Measurements from ENCODE around the gene FZD2. TPM values are rescaled to one million over a fixed set of nuclear protein-coding genes. Genes with fewer than 3 reads are reported as not detected.

FZD2 gene
- total and polyA plus RNA-seq, 4 donors = 3.9 to 22.1 (median 8.6) TPM

- Histone ChIP-seq H3K9me3 (ENCODE audit: control insufficient read depth, low read length) (no peaks in the 10 kb centered on the region), H3K4me3 (ENCODE audit: low read length in 2 of 2) (no peak overlapping the region), H3K4me1 (ENCODE audit: control insufficient read depth in 1 of 2, insufficient read depth in 2 of 2, low read length in 2 of 2) (no peaks in the 10 kb centered on the region), H3K27ac (ENCODE audit: low read depth in 1 of 2, low read length in 2 of 2) (no peak overlapping the region), H3K27me3 (ENCODE audit: control insufficient read depth in 1 of 2, insufficient read depth in 2 of 2, low read length in 1 of 2) (no peaks in the 10 kb centered on the region), H3K36me3 (ENCODE audit: control insufficient read depth in 1 of 2, insufficient read depth in 2 of 2, low read length in 1 of 2) (no peaks in the 10 kb centered on the region)
- WGBS, 2 donors = 92 to 96% methylated on average over 5 of the region's 5 CpGs
- intact Hi-C loops (cut with DNase I) = loop anchor here in 1 of 2 donors (5.0 kb wide), 1 partner anchor 41 kb away; the partner anchor contains the start of gene FZD2
- ATAC-seq (ENCODE audit: low FRiP score) = no peak
- no peak for DNase-seq
These were observed 41.0 kb downstream of the FZD2 start for GRCh38 chr17:44598329-44598728.

GRCh38 chr17:44598932-44599297 lies 41.6 kb downstream of the FZD2 start:
- Histone ChIP-seq H3K9me3 (ENCODE audit: control insufficient read depth, low read length) (no peaks in the 10 kb centered on the region), H3K4me1 (ENCODE audit: control insufficient read depth in 1 of 2, insufficient read depth in 2 of 2, low read length in 2 of 2) (no peaks in the 10 kb centered on the region), H3K27ac (ENCODE audit: low read depth in 1 of 2, low read length in 2 of 2) (no peak overlapping the region), H3K36me3 (ENCODE audit: control insufficient read depth in 1 of 2, insufficient read depth in 2 of 2, low read length in 1 of 2) (no peaks in the 10 kb centered on the region), H3K4me3 (ENCODE audit: low read length in 2 of 2) (no peak overlapping the region), H3K27me3 (ENCODE audit: control insufficient read depth in 1 of 2, insufficient read depth in 2 of 2, low read length in 1 of 2) (no peaks in the 10 kb centered on the region)
- 70% methylated on average over 2 of the region's 2 CpGs for WGBS, 2 donors
- DNase-seq = no peak
- intact Hi-C loops (cut with DNase I) = loop anchor here in 1 of 2 donors (5.0 kb wide), 1 partner anchor 42 kb away; the partner anchor contains the start of gene FZD2
- no peak for ATAC-seq (ENCODE audit: low FRiP score)

- DNase-seq = peak; percentile 93
- WGBS, 2 donors = 13 to 14% methylated on average over 9 of the region's 9 CpGs
- Histone ChIP-seq H3K27ac (ENCODE audit: low read depth in 1 of 2, low read length in 2 of 2) (peak overlapping the region in 1 of 2 donors; percentile 47), H3K27me3 (ENCODE audit: control insufficient read depth in 1 of 2, insufficient read depth in 2 of 2, low read length in 1 of 2) (no peaks in the 10 kb centered on the region), H3K4me3 (ENCODE audit: low read length in 2 of 2) (no peak overlapping the region), H3K9me3 (ENCODE audit: control insufficient read depth, low read length) (no peaks in the 10 kb centered on the region), H3K36me3 (ENCODE audit: control insufficient read depth in 1 of 2, insufficient read depth in 2 of 2, low read length in 1 of 2) (no peaks in the 10 kb centered on the region), H3K4me1 (ENCODE audit: control insufficient read depth in 1 of 2, insufficient read depth in 2 of 2, low read length in 2 of 2) (no peaks in the 10 kb centered on the region)
- intact Hi-C loops (cut with DNase I) = loop anchor here in 1 of 2 donors (5.0 kb wide), 1 partner anchor 42 kb away; the partner anchor contains the start of gene FZD2
- peak; percentile 92 for ATAC-seq (ENCODE audit: low FRiP score)
These were observed 42.3 kb downstream of the FZD2 start for GRCh38 chr17:44599298-44600175.

- Histone ChIP-seq H3K27me3 (ENCODE audit: control insufficient read depth in 1 of 2, insufficient read depth in 2 of 2, low read length in 1 of 2) (no peaks in the 10 kb centered on the region), H3K36me3 (ENCODE audit: control insufficient read depth in 1 of 2, insufficient read depth in 2 of 2, low read length in 1 of 2) (no peaks in the 10 kb centered on the region), H3K9me3 (ENCODE audit: control insufficient read depth, low read length) (no peaks in the 10 kb centered on the region), H3K27ac (ENCODE audit: low read depth in 1 of 2, low read length in 2 of 2) (no peak overlapping the region), H3K4me3 (ENCODE audit: low read length in 2 of 2) (no peak overlapping the region), H3K4me1 (ENCODE audit: control insufficient read depth in 1 of 2, insufficient read depth in 2 of 2, low read length in 2 of 2) (no peaks in the 10 kb centered on the region)
- intact Hi-C loops (cut with DNase I) = no loop called here
- no peak for ATAC-seq (ENCODE audit: low FRiP score)
- WGBS, 2 donors = 82 to 85% methylated on average over 14 to 15 of the region's 15 CpGs
- peak in 1 of 2 donors; percentile 71 for DNase-seq
These were observed 44.3 kb downstream of the FZD2 start for GRCh38 chr17:44601539-44601938.

GRCh38 chr17:44601973-44602372 lies 44.7 kb downstream of the FZD2 start:
- 29 to 32% methylated on average over 9 of the region's 9 CpGs for WGBS, 2 donors

GRCh38 chr17:44602390-44602789 lies 45.1 kb downstream of the FZD2 start:
- Histone ChIP-seq H3K9me3 (ENCODE audit: control insufficient read depth, low read length) (no peaks in the 10 kb centered on the region), H3K4me1 (ENCODE audit: control insufficient read depth in 1 of 2, insufficient read depth in 2 of 2, low read length in 2 of 2) (no peaks in the 10 kb centered on the region), H3K36me3 (ENCODE audit: control insufficient read depth in 1 of 2, insufficient read depth in 2 of 2, low read length in 1 of 2) (no peaks in the 10 kb centered on the region), H3K4me3 (ENCODE audit: low read length in 2 of 2) (no peak overlapping the region), H3K27ac (ENCODE audit: low read depth in 1 of 2, low read length in 2 of 2) (no peak overlapping the region), H3K27me3 (ENCODE audit: control insufficient read depth in 1 of 2, insufficient read depth in 2 of 2, low read length in 1 of 2) (no peaks in the 10 kb centered on the region)
- intact Hi-C loops (cut with DNase I) = no loop called here
- 48 to 49% methylated on average over 6 of the region's 6 CpGs for WGBS, 2 donors
- DNase-seq (no peak), ATAC-seq (ENCODE audit: low FRiP score) (no peak)

More at GRCh38 chr17:44601973-44602372, 44.7 kb downstream of the FZD2 start:
- DNase-seq (no peak), ATAC-seq (ENCODE audit: low FRiP score) (no peak)
- intact Hi-C loops (cut with DNase I) = no loop called here
- no peaks in the 10 kb centered on the region for H3K4me1 ChIP-seq (ENCODE audit: control insufficient read depth in 1 of 2, insufficient read depth in 2 of 2, low read length in 2 of 2)
- no peaks in the 10 kb centered on the region for H3K9me3 ChIP-seq (ENCODE audit: control insufficient read depth, low read length)
- H3K36me3 ChIP-seq (ENCODE audit: control insufficient read depth in 1 of 2, insufficient read depth in 2 of 2, low read length in 1 of 2) = no peaks in the 10 kb centered on the region
- no peak overlapping the region for H3K4me3 ChIP-seq (ENCODE audit: low read length in 2 of 2)
- no peaks in the 10 kb centered on the region for H3K27me3 ChIP-seq (ENCODE audit: control insufficient read depth in 1 of 2, insufficient read depth in 2 of 2, low read length in 1 of 2)
- no peak overlapping the region for H3K27ac ChIP-seq (ENCODE audit: low read depth in 1 of 2, low read length in 2 of 2)

GRCh38 chr17:44602970-44603369 lies 45.7 kb downstream of the FZD2 start:
- no peaks in the 10 kb centered on the region for H3K27me3 ChIP-seq (ENCODE audit: control insufficient read depth in 1 of 2, insufficient read depth in 2 of 2, low read length in 1 of 2)
- WGBS, 2 donors = 91 to 96% methylated on average over 3 of the region's 3 CpGs
- intact Hi-C loops (cut with DNase I) = no loop called here
- no peaks in the 10 kb centered on the region for H3K9me3 ChIP-seq (ENCODE audit: control insufficient read depth, low read length)
- no peaks in the 10 kb centered on the region for H3K36me3 ChIP-seq (ENCODE audit: control insufficient read depth in 1 of 2, insufficient read depth in 2 of 2, low read length in 1 of 2)
- ATAC-seq (ENCODE audit: low FRiP score) (no peak), DNase-seq (no peak)
- H3K4me3 ChIP-seq (ENCODE audit: low read length in 2 of 2) = no peak overlapping the region
- no peak overlapping the region for H3K27ac ChIP-seq (ENCODE audit: low read depth in 1 of 2, low read length in 2 of 2)
- no peaks in the 10 kb centered on the region for H3K4me1 ChIP-seq (ENCODE audit: control insufficient read depth in 1 of 2, insufficient read depth in 2 of 2, low read length in 2 of 2)

GRCh38 chr17:44604116-44604761 lies 47.0 kb downstream of the FZD2 start:
- Histone ChIP-seq H3K4me1 (ENCODE audit: control insufficient read depth in 1 of 2, insufficient read depth in 2 of 2, low read length in 2 of 2) (no peaks in the 10 kb centered on the region), H3K9me3 (ENCODE audit: control insufficient read depth, low read length) (no peaks in the 10 kb centered on the region), H3K4me3 (ENCODE audit: low read length in 2 of 2) (no peak overlapping the region), H3K27ac (ENCODE audit: low read depth in 1 of 2, low read length in 2 of 2) (no peak overlapping the region), H3K27me3 (ENCODE audit: control insufficient read depth in 1 of 2, insufficient read depth in 2 of 2, low read length in 1 of 2) (no peaks in the 10 kb centered on the region), H3K36me3 (ENCODE audit: control insufficient read depth in 1 of 2, insufficient read depth in 2 of 2, low read length in 1 of 2) (no peaks in the 10 kb centered on the region)
- DNase-seq (no peak), ATAC-seq (ENCODE audit: low FRiP score) (no peak)
- 50 to 60% methylated on average over 6 of the region's 6 CpGs for WGBS, 2 donors
- intact Hi-C loops (cut with DNase I) = no loop called here

All from aorta (tissue), 5 donors.